ENCODE data around the gene CSAG3.
A peak's percentile ranks its signal among the peaks of the same experiment; 100 is the strongest.
"Not testable (repeated sequence)": the region's sequence is repeated elsewhere in the genome, so short reads cannot be mapped to it uniquely, and the experiment has no call there.

The CSAG3 gene

DNA sequence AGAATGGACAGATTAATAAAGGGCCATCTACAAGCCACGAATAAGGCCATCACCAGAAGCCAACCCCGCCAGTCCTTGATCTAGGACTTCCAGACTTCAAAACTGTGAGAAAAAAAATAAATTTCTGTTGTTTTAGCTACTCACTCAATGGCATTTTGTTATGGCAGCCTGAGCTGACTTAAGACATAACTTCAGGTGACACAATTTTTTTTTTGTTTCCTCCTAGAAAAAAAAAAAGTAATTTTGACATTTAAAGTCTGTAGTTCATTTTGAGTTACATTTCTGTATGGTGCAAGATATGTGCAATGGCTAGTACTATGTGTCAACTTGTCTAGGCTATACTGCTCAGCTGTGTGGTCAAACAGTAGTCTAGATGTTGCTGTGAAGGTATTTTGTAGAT lies at the start of gene CSAG3:
Gene CSAG3, plus strand, starts transcription at position 301 of the 400 bp plus-strand sequence.
- DNase-seq: not testable (repeated sequence)

DNA sequence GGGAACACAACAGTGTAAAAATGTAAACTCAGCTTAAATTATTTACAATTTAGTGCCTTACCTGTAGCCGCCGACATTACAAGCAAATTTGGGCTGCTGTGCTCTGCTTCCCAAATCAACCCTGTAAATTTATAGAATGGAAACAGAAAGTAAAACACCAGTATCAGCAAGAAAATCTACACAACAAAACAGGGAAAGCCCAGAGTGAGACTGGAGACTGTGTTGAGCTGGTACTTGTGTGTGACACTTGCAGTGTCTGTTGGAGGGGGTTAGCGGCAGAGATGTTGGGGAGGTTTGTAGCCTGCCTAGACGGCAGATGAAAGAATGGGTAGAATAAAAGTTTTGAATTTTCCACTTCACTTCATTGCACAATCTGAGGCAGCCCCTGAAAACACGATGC lies 45.8 kb upstream of the CSAG3 start:
- not testable (repeated sequence) for DNase-seq

DNA sequence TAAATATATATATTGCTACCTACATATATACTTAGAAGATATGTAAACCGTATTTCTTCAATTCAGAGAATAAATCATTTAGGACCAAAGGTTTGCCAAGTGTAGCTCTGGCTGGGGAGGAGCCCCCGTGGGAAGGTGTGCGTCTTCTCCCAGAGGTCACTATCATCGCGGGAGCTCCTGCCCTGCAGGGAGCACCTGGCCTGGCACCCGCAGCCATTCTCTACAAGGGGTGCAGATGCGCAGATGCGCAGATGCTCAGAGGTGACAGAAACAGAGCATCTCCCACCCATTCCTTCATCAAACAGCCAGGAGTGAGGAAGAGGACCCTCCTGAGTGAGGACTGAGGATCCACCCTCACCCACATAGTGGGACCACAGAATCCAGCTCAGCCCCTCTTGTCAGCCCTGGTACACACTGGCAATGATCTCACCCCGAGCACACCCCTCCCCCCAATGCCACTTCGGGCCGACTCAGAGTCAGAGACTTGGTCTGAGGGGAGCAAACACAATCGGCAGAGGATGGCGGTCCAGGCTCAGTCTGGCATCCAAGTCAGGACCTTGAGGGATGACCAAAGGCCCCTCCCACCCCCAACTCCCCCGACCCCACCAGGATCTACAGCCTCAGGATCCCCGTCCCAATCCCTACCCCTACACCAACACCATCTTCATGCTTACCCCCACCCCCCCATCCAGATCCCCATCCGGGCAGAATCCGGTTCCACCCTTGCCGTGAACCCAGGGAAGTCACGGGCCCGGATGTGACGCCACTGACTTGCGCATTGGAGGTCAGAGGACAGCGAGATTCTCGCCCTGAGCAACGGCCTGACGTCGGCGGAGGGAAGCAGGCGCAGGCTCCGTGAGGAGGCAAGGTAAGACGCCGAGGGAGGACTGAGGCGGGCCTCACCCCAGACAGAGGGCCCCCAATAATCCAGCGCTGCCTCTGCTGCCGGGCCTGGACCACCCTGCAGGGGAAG lies 44.9 kb upstream of the CSAG3 start, which contains the start of gene MAGEA2B:
Gene MAGEA2B, plus strand, starts transcription at position 814 of the 973 bp plus-strand sequence. CDS start 2,479 bp downstream, outside the sequence.
- not testable (repeated sequence) for DNase-seq

DNA sequence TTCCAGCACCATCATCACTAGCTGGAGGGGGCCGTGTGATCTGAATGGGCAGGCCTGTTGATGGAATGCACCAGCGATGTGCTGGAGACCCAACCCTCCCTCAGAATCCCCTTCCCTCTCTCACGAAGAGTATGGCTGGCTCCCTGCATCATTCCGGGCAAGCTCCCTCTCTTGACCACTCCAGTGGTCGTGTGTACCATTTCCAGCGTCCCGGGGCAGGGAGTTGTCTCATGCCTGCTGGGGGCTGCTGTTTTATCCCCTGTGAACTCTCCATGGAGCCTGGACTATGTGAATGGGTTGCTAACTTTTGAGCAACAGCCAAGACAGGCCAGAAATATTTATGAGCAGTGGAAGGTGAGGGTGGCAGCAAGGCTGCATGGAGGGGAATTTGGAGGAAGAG lies 33.6 kb upstream of the CSAG3 start:
- no peak for DNase-seq

DNA sequence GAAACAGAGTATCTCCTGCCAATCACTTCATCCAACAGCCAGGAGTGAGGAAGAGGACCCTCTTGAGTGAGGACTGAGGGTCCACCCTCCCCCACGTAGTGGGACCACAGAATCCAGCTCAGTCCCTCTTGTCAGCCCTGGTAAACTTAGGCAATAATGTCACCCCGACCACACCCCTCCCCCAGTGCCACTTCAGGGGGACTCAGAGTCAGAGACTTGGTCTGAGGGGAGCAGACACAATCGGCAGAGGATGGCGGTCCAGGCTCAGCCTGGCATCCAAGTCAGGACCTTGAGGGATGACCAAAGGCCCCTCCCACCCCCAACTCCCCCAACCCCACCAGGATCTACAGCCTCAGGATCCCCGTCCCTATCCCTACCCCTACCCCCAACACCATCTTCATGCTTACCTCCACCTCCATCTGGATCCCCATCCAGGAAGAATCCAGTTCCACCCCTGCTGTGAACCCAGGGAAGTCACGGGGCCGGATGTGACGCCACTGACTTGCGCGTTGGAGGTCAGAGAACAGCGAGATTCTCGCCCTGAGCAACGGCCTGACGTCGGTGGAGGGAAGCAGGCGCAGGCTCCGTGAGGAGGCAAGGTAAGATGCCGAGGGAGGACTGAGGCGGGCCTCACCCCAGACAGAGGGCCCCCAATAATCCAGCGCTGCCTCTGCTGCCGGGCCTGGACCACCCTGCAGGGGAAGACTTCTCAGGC lies 25.6 kb upstream of the CSAG3 start, which contains the start of the genes CSAG1 and MAGEA12:
Gene CSAG1, minus strand, starts transcription at position 461 of the 715 bp plus-strand sequence. CDS start 1,261 bp downstream, outside the sequence.
Gene MAGEA12, plus strand, starts transcription at position 497 of the 715 bp plus-strand sequence. CDS start 2,405 bp downstream, outside the sequence.
- peak; percentile 75 for DNase-seq

DNA sequence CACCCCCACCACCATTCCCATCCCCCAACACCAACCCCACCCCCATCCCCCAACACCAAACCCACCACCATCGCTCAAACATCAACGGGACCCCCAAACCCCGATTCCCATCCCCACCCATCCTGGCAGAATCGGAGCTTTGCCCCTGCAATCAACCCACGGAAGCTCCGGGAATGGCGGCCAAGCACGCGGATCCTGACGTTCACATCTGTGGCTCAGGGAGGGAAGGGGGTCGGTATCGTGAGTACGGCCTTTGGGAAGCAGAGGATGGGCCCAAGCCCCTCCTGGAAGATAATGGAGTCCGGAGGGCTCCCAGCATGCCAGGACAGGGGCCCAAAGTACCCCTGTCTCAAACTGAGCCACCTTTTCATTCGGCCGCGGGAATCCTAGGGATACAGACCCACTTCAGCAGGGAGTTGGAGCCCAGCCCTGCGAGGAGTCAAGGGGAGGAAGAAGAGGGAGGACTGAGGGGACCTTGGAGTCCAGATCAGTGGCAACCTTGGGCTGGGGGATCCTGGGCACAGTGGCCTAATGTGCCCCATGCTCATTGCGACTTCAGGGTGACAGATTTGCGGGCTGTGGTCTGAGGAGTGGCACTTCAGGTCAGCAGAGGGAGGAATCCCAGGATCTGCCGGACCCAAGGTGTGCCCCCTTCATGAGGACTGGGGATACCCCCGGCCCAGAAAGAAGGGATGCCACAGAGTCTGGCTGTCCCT lies 24.7 kb upstream of the CSAG3 start:
- DNase-seq: not testable (repeated sequence)

DNA sequence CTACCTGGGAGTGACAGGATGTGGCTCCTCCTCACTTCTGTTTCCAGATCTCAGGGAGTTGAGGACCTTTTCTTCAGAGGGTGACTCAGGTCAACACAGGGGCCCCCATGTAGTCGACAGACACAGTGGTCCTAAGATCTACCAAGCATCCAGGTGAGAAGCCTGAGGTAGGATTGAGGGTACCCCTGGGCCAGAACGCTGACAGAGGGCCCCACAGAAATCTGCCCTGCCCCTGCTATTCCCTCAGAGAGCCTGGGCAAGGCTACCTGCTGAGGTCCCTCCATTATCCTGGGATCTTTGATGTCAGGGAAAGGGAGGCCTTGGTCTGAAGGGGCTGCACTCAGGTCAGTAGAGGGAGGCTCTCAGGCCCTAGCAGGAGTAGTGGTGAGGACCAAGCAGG lies 23.9 kb upstream of the CSAG3 start:
- no peak for DNase-seq

DNA sequence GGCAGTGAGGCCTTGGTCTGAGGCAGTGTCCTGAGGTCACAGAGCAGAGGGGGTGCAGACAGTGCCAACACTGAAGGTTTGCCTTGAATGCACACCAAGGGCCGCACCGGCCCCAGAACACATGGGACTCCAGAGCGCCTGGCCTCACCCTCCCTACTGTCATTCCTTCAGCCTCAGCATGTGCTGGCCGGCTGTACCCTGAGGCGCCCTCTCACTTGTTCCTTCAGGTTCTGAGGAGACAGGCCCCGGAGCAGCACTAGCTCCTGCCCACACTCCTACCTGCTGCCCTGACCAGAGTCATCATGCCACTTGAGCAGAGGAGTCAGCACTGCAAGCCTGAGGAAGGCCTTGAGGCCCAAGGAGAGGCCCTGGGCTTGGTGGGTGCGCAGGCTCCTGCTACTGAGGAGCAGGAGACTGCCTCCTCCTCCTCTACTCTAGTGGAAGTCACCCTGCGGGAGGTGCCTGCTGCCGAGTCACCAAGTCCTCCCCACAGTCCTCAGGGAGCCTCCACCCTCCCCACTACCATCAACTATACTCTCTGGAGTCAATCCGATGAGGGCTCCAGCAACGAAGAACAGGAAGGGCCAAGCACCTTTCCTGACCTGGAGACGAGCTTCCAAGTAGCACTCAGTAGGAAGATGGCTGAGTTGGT lies 23.0 kb upstream of the CSAG3 start:
- DNase-seq: no peak

DNA sequence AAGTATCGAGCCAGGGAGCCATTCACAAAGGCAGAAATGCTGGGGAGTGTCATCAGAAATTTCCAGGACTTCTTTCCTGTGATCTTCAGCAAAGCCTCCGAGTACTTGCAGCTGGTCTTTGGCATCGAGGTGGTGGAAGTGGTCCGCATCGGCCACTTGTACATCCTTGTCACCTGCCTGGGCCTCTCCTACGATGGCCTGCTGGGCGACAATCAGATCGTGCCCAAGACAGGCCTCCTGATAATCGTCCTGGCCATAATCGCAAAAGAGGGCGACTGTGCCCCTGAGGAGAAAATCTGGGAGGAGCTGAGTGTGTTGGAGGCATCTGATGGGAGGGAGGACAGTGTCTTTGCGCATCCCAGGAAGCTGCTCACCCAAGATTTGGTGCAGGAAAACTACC lies 22.5 kb upstream of the CSAG3 start:
- DNase-seq: not testable (repeated sequence)

DNA sequence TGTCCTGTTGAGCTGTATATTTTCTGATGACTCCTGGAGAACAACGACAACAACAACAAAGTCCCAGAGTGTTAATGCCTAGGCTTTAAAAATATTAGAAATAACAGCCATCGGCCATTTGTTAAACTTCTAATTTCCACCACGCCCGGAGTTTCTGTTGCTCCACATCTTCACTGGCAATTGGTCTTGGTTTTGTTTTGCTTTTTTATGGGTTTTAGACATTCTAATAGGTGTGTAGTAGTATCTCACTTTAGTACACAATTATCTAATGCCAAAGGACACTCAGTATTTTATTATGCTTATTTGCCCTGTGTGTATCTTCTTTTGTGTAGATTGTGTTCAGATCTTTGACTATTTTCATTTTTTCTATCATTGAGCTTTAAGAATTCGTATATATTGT lies 20.5 kb upstream of the CSAG3 start:
- DNase-seq: no peak

DNA sequence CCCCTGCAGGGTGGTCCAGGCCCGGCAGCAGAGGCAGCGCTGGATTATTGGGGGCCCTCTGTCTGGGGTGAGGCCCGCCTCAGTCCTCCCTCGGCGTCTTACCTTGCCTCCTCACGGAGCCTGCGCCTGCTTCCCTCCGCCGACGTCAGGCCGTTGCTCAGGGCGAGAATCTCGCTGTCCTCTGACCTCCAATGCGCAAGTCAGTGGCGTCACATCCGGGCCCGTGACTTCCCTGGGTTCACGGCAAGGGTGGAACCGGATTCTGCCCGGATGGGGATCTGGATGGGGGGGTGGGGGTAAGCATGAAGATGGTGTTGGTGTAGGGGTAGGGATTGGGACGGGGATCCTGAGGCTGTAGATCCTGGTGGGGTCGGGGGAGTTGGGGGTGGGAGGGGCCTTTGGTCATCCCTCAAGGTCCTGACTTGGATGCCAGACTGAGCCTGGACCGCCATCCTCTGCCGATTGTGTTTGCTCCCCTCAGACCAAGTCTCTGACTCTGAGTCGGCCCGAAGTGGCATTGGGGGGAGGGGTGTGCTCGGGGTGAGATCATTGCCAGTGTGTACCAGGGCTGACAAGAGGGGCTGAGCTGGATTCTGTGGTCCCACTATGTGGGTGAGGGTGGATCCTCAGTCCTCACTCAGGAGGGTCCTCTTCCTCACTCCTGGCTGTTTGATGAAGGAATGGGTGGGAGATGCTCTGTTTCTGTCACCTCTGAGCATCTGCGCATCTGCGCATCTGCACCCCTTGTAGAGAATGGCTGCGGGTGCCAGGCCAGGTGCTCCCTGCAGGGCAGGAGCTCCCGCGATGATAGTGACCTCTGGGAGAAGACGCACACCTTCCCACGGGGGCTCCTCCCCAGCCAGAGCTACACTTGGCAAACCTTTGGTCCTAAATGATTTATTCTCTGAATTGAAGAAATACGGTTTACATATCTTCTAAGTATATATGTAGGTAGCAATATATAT lies 5.0 kb upstream of the CSAG3 start, which contains the start of gene MAGEA2:
Gene MAGEA2, minus strand, starts transcription at position 157 of the 965 bp plus-strand sequence. CDS start 2,479 bp downstream, outside the sequence.
- not testable (repeated sequence) for DNase-seq

DNA sequence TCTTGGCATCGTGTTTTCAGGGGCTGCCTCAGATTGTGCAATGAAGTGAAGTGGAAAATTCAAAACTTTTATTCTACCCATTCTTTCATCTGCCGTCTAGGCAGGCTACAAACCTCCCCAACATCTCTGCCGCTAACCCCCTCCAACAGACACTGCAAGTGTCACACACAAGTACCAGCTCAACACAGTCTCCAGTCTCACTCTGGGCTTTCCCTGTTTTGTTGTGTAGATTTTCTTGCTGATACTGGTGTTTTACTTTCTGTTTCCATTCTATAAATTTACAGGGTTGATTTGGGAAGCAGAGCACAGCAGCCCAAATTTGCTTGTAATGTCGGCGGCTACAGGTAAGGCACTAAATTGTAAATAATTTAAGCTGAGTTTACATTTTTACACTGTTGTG lies 4.1 kb upstream of the CSAG3 start:
- DNase-seq: not testable (repeated sequence)

DNA sequence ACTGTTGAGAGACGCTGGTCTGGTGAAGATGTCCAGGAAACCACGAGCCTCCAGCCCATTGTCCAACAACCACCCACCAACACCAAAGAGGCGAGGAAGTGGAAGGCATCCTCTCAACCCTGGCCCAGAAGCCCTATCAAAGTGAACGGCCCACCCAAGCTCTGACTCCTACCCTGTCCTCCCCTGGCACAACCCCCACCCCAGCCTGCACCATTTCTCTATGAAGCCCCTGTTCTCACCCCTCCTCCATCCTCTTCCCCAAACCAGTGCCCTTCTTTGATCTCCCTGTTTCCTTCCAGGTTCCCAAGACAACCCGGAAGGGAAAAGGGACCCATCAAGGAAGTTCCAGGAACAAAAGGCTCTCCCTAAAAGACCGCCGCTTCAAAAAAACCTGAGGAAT lies 526 bp downstream of the CSAG3 start:
- DNase-seq: not testable (repeated sequence)

DNA sequence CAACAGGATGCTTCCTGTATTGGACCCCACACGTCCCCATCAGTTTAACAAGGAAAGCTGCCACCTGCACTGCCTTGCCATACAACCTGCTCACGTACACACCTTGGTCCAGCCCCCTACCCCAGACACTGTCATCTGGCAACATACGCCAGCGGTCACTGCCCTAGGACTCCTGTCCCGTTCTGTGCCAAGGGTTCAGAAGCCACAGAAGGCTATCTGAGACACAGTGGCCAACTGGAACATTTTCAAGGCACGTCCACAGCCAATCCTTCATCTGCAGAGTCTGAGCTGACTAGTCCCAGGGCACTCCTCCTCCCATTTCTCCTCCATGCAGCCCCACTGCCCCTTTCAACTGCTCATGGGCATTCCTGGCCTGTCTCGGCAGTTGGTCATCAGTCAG lies 2.6 kb downstream of the CSAG3 start:
- not testable (repeated sequence) for DNase-seq

DNA sequence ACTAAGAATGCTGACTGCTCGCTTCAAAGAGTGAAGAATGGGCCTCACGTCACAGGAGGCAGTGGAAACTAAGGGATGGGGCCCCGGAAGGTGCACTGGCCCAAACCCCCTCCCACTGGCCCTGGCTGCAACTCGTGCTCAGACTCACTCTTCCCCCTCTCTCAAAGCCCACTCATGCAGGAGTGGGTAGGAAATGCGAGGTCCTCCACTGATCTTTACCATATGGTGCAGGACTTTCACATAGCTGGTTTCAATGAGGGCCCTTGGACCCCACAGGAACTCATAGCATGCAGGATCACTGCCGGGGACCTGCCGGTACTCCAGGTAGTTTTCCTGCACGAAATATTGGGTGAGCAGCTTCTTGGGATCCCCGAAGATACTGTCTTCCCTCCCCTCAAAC lies 7.5 kb downstream of the CSAG3 start:
- DNase-seq: not testable (repeated sequence)

DNA sequence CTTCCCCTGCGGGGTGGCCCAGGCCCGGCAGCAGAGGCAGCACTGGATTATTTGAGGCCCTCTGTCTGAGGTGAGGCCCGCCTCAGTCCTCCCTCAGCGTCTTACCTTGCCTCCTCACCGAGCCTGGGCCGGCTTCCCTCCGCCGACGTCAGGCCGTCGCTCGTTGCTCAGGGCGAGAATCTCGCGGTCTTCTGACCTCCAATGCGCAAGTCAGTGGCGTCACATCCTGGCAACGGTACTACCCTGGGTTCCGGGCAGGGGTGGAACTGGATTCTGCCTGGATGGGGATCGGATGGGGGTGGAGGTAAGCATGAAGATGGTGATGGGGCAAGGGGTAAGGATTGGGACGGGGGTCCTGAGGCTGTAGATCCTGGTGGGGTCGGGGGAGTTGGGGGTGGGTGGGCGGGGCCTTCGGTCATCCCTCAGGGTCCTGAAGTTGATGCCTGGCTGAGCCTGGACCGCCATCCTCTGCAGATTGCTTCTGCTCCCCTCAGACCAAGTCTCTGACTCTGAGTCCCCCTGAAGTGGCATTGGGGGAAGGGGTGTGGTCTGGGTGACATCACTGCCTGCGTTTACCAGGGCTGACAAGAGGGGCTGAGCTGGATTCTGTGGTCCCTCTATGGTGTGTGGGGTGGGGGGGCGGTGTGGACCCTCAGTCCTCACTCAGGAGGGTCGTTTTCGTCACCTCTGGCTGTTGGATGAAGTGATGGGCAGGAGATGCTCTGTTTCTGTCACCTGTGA lies 10.7 kb downstream of the CSAG3 start, which contains the start of gene MAGEA6:
Gene MAGEA6, minus strand, starts transcription at position 141 of the 741 bp plus-strand sequence. CDS start 2,039 bp downstream, outside the sequence.
- not testable (repeated sequence) for DNase-seq

DNA sequence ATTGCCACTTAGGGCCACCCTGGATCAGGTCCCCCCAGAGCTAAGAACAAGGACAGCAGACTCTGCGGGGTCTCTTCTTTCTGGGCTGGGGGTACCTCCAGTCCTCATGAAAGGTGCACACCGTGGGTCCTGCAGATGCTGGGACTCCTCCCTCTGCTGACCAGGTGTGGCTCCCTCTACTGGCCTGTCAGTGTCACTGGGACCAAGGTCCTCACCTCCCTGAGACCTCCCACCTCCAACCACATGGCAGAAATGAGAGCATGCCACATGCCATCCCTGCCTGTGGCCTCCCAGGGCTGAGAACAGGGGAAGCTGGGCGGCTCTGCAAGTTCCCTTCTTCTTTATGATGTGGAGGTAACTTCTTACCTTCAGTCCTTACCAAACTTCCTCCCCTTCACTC lies 28.0 kb downstream of the CSAG3 start:
- not testable (repeated sequence) for DNase-seq

DNA sequence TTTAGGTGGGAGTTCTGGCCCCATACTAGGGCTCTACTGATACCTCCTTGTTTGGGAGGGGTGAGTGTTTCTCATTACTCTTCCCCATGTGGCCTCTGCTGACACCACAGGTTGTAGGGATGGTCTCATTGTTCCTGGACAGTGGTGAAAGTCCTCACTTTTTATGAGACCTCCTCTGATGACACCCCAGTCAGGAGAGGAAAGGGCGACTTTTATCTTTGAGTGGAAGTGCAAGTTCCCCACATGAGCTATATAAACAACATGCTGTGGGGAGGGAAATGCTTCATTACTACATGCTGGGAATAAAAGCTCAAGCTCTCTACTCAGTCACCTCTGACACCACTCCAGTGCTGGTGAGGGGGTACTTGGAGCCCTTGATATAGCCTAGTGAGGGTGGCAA lies 39.9 kb downstream of the CSAG3 start:
- no peak for DNase-seq

DNA sequence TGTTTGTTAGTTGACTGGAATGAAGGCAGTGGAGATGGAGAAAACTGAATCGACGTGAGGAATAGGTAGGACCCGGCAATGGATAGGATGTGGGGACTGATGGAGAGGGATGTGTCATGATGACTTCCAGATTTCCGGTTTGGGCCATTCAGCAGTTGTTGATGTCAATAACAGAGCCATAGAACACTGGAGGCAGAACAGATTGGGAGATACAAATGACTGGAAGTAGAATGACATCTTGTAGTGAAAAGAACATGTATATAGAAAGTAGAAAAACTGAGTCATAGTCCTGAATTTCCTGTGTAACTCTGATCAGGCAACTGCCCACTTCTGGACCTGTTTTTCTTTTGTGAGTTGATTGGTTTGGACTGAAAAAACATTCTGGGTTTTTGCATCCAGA lies 47.0 kb downstream of the CSAG3 start:
- no peak for DNase-seq

Data from NCI-H1694 (cell line).